GM21528 (cell line): ENCODE data around the gene CIITA.
"Not testable (repeated sequence)": the region's sequence is repeated elsewhere in the genome, so short reads cannot be mapped to it uniquely, and the experiment has no call there.

ENCODE experiments used
- ATAC-seq: cut with Tn5 transposase; IDR thresholded peaks from one replicate; pipeline ENCODE4 v1.9.1; 2021; ENCODE audit warnings: mild to moderate bottlenecking, moderate library complexity; ENCODE audit not compliant: unreplicated experiment, low FRiP score

CIITA gene

DNA sequence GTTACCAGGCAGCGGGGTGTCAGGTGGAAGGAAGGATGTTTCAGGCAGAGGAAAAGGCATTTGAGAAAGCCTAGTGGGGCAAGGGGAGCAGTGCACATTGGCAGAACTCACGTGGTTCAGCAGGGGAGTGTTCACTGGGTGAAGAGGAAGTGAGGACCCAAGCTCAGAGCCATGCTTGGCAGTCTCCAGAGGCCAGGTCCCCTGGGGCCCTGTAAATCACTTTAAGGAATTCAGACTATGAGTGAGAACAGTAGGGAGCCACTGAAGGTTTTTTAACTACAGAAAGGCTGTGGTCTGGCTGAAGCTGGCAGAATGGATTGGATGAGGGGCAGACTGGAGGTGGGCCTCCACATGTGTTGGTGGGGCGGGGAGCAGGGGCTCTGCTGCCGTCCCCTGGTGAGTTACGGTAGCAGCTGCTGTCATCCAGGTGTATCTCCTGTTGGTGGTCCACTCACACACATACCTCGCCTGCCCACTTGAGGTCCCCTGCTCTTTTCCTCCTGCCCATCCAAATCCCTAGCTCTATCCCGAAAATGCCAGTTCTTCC lies 72.5 kb downstream of the CIITA start:
- peak; percentile 58 for ATAC-seq

DNA sequence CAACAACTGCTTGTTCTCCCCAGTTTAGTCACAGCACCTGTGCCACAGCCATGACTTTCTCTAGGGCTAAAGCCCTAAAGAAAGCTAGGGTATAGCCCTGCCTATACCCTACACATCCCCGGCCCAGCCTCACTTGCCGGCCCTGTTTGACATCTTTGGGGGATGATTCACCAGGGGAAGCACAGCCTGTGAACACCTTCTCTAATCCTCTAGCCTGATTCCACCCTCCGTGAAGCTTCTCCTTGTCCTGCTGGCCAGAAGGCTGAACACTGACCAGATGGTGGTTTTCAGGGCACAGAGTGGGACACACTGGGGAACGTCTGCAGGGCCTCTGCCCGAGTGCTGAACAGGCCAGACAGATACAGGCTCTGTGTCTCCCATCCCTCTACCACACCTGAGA lies 73.4 kb downstream of the CIITA start:
- no peak for ATAC-seq

DNA sequence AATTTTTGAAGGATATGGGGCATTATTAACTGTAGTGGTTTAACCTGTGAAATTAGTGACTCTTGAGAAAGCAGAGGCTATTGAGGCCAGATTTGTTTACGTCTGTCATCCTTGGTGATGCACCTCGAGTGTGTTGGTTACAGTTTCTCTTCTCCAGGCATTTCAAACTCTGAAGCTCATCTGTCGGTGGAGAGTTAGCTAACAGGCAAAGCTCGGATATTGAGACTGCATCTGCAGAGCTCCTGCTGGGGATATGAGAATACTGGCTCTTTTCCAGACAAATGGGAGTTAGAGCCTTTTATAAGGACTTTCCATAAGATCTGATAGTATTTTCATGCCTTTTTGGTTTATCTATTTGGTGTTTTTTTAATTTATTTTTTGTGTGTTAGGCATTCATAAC lies 74.0 kb downstream of the CIITA start:
- no peak for ATAC-seq

DNA sequence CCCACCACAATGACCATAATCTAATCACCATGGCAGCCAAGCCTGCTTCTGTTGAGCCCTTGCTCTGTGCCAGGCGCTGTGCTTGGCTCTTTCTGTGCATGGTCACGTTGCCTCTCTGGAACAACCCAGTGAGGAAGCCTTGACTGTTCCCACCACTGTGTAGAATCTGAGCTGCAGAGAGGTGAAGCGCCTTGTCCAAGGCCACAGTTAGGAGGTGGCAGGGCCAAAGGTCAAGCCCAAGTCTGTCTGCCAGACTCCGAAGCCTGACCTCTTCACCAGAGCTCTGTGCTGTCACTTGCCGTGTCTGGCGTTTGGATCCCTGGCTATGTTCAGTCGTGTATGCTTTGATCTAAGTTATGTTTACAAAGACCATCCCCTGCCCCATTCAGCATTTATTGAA lies 77.9 kb downstream of the CIITA start:
- no peak for ATAC-seq

DNA sequence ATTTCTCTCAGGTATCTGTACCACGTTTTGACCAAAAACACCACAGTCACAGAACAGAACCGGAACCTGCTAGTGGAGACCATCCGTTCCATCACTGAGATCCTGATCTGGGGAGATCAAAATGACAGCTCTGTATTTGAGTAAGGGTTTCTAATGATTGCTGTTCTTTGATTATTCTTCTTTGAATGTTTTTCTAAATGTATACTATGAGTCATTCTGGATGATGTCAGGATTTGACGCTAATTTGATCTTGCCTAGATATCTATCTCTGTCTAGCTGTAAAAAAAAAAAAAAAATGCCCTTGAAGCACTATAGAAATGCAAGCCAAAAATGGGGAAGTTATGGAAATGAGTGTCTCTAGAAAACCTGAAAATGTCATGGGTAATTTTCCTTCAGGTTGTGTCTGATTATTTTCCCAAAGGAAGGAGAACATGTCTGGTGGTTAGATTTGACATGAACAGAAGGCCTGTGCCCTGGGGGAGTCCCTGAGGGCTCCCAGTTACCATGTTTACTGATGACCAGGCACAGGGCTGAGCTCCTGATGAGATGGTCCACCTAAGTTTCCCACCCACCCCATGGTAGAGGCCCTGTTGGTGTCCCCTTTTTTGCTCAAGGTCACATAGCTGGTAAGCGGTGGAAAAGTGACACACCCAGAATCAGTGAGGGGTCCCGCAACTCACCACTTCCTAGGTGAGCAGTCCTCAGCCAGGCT lies 80.9 kb downstream of the CIITA start:
- ATAC-seq, result no peak

DNA sequence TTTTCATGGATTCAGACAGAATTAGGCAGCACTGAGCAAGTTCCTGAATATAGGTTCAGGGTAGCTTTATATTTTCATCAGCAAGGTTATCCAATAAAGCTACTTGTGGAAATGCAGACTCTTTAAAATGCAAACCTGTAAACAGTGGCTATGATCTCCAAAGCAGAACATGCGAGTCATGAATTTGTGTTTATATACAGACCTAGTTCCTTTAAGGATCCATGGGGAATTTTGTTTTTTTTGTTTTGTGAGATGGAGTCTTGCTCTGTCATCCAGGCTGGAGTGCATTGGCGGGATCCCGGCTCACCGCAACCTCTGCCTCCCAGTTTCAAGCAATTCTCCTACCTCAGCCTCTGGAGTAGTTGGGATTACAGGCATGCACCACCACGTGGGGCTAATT lies 82.2 kb downstream of the CIITA start:
- no peak for ATAC-seq

DNA sequence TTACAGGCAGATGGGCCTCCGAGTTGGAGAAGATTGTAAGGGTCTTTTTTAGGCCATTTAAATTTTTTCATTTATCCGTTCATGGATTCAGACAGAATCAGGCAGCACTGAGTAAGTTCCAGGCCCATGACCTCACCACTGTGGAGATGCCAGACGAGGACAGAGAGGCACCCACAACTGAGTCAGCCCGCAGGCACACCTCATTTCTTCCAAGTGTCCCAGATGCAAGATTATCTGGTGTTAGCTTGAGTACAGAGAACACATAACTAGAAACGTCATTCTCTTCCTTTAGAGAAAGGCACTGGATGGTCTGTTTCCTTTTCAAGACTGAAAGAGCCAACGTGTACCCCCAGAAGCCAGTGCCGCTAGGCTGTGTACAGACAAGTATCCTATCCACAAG lies 84.2 kb downstream of the CIITA start:
- no peak for ATAC-seq

DNA sequence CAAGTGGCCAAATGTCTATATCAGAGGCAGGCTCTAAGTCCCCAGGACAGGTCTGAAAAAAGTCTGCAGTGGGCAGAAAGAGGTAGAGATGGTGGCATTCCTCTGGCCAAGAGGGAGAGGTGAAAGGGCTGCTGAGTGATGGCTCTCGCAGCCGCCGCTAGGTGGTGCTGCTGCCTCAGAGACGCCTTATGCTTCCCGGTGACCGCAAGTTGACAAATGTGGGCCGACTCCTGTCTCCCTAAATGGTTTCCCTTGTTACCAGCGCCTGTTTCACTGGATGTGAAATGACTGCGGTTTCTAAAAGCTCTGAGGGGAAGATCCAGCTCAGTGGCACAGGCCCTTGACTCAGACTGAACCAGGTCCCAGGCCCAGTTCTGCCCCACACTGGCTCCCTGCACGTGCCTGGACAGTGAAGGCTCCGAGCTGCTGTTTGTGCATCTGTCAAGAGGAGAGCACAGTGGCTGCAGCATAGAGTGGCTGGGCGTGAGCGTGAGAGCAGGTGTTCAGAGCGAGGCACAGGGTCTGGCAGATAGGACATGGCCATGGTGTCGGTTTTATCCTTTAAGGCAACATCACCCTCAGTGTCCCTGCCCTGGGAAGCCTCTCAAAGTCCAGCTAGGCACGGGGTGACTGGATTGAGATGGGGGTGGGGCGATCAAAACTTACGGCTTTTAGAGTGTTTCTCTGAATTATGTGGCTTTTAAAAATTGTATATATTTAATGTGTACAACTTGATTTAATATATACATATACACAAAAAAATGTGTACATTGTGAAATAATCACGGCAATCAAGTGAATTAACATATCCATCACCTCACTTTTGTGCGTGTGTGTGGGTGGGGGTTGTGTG lies 87.3 kb downstream of the CIITA start:
- no peak for ATAC-seq

DNA sequence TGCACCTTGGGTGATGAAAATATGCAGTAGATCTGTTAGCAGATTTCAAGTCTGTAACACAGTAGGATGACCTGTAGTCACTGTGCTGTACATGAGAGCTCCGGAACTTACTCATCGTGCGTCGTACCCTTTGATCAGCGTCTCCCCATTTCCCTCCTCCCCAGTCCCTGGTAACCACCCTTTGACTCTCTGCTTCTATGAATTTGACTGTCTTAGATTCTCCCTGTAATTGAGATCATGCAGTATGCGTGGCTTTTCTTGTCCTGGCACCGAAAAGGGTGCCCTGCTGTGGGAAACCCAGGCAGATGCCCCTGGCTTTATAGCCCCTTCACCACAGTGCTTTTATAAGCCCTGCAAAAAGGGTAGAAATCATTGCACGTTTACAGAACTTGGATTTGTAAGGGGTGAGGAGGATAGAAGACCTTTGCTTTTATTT lies 87.9 kb downstream of the CIITA start:
- ATAC-seq, result peak; percentile 42

DNA sequence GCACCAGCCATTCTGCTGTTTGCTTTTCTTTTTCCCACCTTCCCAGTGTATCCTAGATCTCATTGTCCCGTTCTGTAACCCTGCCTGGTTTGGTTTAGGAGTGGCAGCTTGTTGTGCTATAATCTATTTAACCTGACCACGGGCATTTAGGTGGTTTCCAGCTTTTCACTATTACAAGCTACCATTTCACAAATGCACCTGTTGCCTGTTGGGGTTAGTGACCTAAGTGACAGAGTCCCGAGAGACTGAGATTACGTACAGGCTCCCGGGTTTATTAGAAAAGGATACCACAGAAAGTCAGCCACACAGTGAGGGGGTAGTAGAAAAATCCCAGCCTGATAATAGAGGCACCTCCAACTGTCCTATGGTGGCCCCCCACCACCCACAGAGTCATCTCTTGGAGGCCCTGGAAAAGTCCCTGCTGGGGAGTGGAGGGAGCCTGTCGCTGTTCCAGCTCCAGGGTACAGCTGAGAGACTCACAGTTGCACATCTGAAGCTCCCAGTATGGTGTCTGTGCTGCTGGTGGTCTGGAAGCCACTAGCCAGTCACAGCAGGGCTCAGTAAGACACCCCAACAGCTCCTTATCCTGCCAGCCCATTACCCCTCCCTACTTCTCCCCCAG lies 88.5 kb downstream of the CIITA start:
- peak; percentile 65 for ATAC-seq

DNA sequence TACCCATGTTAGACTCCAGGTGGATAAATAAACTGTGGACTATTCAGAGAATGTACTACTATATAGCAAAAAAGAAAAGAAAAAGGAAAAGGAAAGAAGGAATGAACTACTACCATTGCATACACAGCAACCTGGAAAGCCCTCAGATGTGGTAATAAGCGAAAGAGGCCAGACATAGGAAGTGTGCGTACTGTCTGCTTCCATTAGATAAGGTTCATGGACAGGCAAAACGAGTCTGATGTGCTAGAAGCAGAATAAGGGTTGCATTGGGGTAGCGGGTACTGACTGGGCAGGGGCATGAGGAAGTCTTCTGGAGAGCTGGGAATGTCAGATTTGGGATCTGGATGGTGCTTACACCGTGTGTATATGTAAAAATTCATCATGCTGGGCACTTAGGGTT lies 89.1 kb downstream of the CIITA start:
- no peak for ATAC-seq

DNA sequence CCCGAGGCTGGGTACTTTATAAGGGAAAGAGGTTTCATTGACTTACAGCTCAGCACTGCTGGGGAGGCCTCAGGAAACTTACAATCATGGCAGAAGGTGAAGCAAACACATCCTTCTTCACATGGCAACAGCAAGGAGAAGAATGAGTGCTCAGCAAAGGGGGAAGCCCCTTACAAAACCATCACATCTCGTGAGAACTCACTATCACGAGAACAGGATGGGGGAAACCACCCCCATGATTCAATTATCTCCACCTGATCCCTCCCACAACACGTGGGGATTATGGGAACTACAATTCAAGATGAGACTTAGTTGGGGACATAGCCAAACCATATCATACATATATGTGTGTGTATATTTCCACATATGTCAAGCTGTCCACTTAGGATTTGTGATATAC lies 89.6 kb downstream of the CIITA start:
- not testable (repeated sequence) for ATAC-seq

DNA sequence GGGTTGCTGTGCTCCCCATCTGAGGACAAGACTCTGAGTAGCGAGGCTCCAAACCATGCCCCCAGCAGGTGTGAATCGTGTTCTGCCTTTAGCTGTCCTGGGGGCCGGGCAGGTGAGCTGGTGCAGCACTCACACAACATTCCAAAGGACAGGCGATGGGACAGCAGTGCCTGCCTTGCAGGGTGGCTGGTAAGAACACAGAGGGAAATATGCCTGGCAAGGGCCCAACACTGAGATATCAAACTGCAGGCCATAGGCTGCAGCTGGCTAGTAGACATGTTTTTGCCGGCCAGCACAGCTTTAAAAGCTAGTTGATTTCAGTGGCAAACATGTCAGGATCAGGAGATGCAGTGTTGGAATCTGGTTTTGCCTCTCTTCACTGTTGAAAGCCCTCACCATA lies 91.0 kb downstream of the CIITA start:
- no peak for ATAC-seq

DNA sequence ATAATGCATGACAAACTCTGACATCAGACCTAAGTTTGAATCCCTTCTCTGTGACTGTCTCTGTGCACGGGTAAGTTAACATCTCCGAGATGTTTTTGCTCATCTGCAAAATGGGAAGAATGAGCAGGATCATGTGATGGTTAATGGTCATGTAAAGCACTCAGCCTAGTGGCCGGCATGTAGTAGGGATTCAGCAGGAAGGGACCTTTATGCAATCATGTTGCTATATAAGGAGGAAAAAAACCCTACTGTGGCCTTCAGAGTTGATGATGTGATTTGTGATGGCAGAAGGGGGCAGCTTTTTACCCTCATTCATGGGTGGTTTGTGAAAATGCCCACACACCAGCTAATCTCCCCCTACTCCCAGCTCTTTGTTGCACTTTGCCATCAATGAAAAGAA lies 91.5 kb downstream of the CIITA start:
- no peak for ATAC-seq

DNA sequence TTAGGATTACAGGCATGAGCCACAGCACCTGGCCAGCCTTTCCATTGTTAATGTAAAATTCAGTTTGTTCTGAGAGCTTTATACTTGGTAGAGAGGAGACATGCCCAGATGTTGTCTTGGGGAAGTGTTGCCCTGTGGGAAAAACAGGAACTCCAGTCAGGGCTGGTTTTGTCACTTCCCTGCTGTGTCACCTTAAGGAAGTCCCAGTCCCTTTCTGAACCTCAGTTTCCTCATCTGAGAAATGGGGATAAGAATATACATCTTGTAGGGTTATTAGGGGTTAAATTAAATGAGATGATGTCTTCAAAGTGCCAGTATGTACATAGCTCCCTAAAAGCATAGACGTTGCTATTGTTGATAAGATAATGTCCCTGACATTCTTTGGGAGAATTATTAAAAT lies 92.6 kb downstream of the CIITA start:
- ATAC-seq, result no peak

DNA sequence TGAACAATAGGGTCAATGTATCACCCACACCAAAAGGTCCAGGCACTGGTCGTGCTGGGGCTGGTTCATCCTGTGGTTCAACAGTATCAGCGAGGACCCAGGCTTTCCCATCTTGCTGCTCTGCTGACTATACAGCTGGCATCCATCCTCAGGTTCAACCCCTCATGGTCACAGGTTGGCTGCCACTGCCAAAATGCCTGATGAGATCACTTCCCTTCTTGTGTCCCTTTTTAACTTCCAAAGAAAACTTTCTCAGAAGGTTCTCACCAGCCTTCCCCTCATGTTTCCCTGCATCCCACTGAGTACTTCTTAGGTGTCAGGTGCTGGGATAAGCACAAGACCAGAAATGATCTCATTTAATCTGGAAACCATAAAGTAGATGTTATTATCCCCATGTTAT lies 93.1 kb downstream of the CIITA start:
- no peak for ATAC-seq

DNA sequence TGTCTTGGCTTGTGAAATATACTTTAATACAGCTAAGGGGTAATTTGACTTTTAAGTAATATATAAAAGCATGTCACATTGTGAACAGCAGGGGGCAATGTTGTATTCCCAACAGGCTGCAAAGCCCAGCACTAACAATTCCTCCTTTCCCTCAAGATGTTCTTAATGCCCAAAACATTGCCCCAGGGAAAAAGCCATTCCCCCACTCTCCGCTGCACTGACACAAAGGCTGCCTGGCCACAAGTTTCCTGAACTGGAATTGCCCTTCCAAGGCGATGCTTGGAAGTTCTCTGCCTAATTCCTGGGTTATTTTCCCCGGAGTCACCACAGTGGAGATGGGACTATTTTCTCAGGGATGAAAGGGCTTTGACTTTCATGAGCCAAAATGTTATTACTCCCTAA lies 94.6 kb downstream of the CIITA start:
- ATAC-seq, result no peak

DNA sequence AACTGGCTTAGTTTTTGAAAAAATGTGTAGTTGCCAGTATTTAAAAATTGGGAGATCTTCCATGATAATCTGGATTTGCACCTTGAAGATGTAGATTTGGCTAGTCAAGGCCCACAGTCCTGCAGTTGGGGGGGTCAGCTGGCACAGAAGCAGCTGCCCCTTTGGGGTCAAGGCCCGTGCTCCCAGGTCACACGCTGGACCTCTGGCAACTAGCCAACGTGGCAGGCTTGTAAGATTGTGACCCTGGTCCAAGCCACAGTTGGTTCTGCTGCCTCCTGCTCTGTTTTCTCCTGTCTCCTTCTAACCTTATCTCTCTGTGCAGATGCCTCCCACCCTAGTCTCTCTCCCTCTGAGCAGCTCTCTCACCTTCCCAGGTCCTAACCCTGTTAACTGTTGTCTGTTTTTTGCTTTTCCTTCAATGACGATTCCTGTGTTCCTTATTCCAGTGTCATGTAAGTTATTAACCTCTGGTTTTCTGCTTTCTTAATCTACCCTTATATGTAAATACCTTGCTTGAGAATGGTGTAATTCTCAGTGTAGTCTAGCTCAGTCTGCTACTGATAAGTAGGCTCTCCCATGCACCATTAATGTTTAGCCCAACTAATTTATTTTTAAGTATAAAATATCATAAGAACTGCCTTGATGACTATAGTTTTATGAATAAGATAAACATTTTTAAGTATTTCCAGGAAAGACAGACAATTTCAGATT lies 95.3 kb downstream of the CIITA start:
- no peak for ATAC-seq

DNA sequence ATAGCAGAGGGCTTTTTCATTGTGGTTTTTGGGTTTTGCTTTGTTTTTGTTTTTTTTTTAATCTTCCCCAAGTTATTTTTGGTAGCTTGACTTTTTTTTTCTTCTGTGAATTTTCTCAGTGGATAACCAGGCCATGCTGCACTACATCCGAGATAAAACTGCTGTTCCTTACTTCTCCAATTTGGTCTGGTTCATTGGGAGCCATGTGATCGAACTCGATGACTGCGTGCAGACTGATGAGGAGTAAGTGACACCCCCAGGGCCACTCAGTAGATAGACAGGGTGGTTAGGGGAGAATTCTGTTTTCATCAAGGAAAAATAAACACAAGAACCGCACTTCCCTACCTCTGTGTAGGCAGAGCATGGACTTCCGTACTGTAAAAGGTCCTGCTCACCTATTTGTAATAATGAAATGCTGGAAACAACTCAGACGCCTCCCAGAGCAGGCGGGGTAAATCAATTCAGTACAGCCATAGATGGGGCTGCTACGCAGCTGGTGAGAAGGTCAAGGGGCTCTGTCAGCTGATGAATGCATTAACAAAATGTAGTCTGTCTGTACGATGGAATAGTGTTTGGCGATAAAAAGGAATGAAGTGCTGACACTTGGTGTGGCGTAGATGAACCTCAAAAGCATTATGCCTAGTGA lies 95.9 kb downstream of the CIITA start:
- no peak for ATAC-seq

DNA sequence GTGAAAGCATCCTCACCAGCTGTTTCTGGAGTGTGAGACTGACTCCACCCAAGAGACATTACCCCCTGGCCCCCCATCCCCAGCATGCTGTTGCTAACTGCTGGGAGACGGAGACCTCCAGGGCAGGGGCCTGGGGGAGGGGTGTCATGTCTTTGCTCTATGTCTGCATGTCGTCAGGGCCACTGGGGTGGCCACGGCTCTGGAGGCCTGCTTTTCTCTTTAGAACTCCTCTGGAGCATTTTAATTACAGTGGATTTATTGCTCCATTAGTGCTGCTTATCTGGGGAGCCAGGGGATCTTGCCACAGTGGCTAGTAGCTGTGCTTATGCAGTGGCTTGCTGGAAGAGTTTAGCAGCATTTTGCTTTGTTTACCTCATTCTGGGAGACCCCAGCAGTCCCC lies 99.6 kb downstream of the CIITA start:
- ATAC-seq, result no peak
